Left lung (tissue), 10 donors: ENCODE results near the gene FOXP4. TPM values are rescaled to one million over a fixed set of nuclear protein-coding genes. Genes with fewer than 3 reads are reported as not detected.

Experiments
- ATAC-seq: fragments of 200-7000 bp; cut with Tn5 transposase; one replicate; pipeline ENCODE4 v1.9.1; 2020; ENCODE audit warnings: moderate library complexity
- DNase-seq, 4 donors: peaks; one replicate each; pipeline ENCODE4 v3.0.0-alpha.2; 2013 to 2020
- H3K27ac ChIP-seq, 2 donors: fragments of 200-600 bp; sonication (generic) in 1 of 2; one replicate each; pipeline versions ENCODE4 v1.5.0 to v1.8.0; 2020 to 2021
- H3K27me3 ChIP-seq, 2 donors: fragments of 200-600 bp; sonication (generic) in 1 of 2; one replicate each; pipeline versions ENCODE4 v1.5.0 to v1.8.0; 2020 to 2021
- H3K36me3 ChIP-seq, 2 donors: fragments of 200-600 bp; sonication (generic) in 1 of 2; one replicate each; pipeline versions ENCODE4 v1.5.0 to v1.8.0; 2020 to 2021
- H3K4me1 ChIP-seq, 2 donors: fragments of 200-600 bp; one replicate each; pipeline ENCODE4 v1.8.0; 2021
- H3K4me3 ChIP-seq, 2 donors: fragments of 200-600 bp; sonication (generic) in 1 of 2; one replicate each; pipeline versions ENCODE4 v1.5.0 to v1.8.0; 2020 to 2021; ENCODE audit warnings: mild to moderate bottlenecking in 1 of 2
- H3K9me3 ChIP-seq, 2 donors: fragments of 200-600 bp; sonication (generic) in 1 of 2; one replicate each; pipeline versions ENCODE4 v1.5.0 to v1.8.0; 2020 to 2021
- CTCF ChIP-seq, 2 donors: fragments of 200-600 bp; sonication (generic) in 1 of 2; IDR thresholded peaks; one replicate each; pipeline versions ENCODE4 v1.5.0 to v1.8.0; 2021; ENCODE audit warnings: antibody characterized with exemption in 2 of 2
- intact Hi-C, 2 donors: fragments of 100-400 bp; cut with DNase I; formaldehyde crosslinking; loops; one replicate each; pipeline versions ENCODE4 v1.11.2 to v1.14.2; 2022
- polyA plus RNA-seq, 6 donors: library from polyadenylated mRNA; unstranded; fragments of 120-200 nt; gene quantifications; one replicate each; pipeline ENCODE4 v1.2.1, GENCODE V29; 2013; ENCODE audit not compliant: insufficient read length in 6 of 6
- total RNA-seq, 2 donors: library from RNA; stranded (reverse); fragmentation: NEBNext Ultra II Directional; extraction: Animal tissue kit (Norgen Biotek cat#: 25700); gene quantifications; one replicate each; pipeline ENCODE4 v1.2.1, GENCODE V29; 2021
- donor health status: DM: no; HTN: yes; CAD: no.
- donor health status: DM: no; HTN: no; CAD: no.

The FOXP4 gene
- total and polyA plus RNA-seq, 8 donors: 26.9 to 77.9 (median 60.2) TPM

- Histone ChIP-seq H3K4me3 (no peak overlapping the region), H3K27ac (no peak overlapping the region), H3K4me1 (peaks cover 0 to 22% of the 10 kb centered on the region in 2 donors), H3K27me3 (no peaks in the 10 kb centered on the region), H3K36me3 (no peaks in the 10 kb centered on the region), H3K9me3 (no peaks in the 10 kb centered on the region)
- TF ChIP-seq CTCF (IDR thresholded peaks at IDR 0.05): no peak
- ATAC-seq (peak; percentile 49), DNase-seq (no peak)
- intact Hi-C loops: no loop called here
These were observed 12.0 kb downstream of the FOXP4 start for GRCh38 chr6:41558033-41558807.

- no peaks in the 10 kb centered on the region for H3K27me3 ChIP-seq
- H3K4me3 ChIP-seq: peak overlapping the region in 1 of 2 donors; percentile 40
- H3K36me3 ChIP-seq: no peaks in the 10 kb centered on the region
- no peak overlapping the region for H3K27ac ChIP-seq
- intact Hi-C loops: no loop called here
- no peak for TF ChIP-seq CTCF (IDR thresholded peaks at IDR 0.05)
- H3K9me3 ChIP-seq: no peaks in the 10 kb centered on the region
- H3K4me1 ChIP-seq: peaks cover 0 to 18% of the 10 kb centered on the region in 2 donors
- ATAC-seq (no peak), DNase-seq (no peak)
These were observed 13.7 kb downstream of the FOXP4 start for GRCh38 chr6:41559655-41560427.

- ATAC-seq (peak; percentile 44), DNase-seq (peak in 3 of 4 donors; percentile 48 to 88 (median 58))
- Histone ChIP-seq H3K4me1 (peaks cover 0 to 18% of the 10 kb centered on the region in 2 donors), H3K4me3 (peak overlapping the region; percentile 19 to 40), H3K9me3 (no peaks in the 10 kb centered on the region), H3K27me3 (no peaks in the 10 kb centered on the region), H3K36me3 (peaks cover 0 to 4% of the 10 kb centered on the region in 2 donors), H3K27ac (no peak overlapping the region)
- intact Hi-C loops: no loop called here
- TF ChIP-seq CTCF (IDR thresholded peaks at IDR 0.05): no peak
These were observed 14.4 kb downstream of the FOXP4 start for GRCh38 chr6:41560431-41561192.

- Histone ChIP-seq H3K4me1 (peaks cover 0 to 18% of the 10 kb centered on the region in 2 donors), H3K27me3 (no peaks in the 10 kb centered on the region), H3K36me3 (peaks cover 0 to 12% of the 10 kb centered on the region in 2 donors), H3K9me3 (no peaks in the 10 kb centered on the region), H3K4me3 (no peak overlapping the region), H3K27ac (no peak overlapping the region)
- no peak for ATAC-seq
- no peak for TF ChIP-seq CTCF (IDR thresholded peaks at IDR 0.05)
- DNase-seq: no peak
- intact Hi-C loops: no loop called here
These were observed 15.2 kb downstream of the FOXP4 start for GRCh38 chr6:41561416-41561815.
